IMR-90 (cell line): ENCODE data around the gene WARS2. TPM values are rescaled to one million over a fixed set of nuclear protein-coding genes. Genes with fewer than 3 reads are reported as not detected.

Source experiments
- ATAC-seq: fragments of 200-7000 bp; cut with Tn5 transposase; 2 replicates; pipeline ENCODE4 v1.9.1; 2020; ENCODE audit warnings: low read depth, mild to moderate bottlenecking, moderate library complexity
- BruUV-seq: library from RNA; stranded (reverse); fragments of 400-500 nt; replicated peaks from 2 replicates; lab custom pipeline; 2021; lab: Mats Ljungman, UMichigan
- CTCF ChIA-PET: fragments of 300-600 bp; formaldehyde crosslinking; extraction: SDS; loops from one replicate; lab custom pipeline; 2021; ENCODE audit warnings: antibody characterized with exemption; lab: Yijun Ruan, JAX
- POLR2A ChIA-PET: fragments of 300-600 bp; sonication (Branson Sonifier 250); formaldehyde crosslinking; loops from one replicate; lab custom pipeline; 2022; ENCODE audit warnings: antibody characterized with exemption; ENCODE audit not compliant: unreplicated experiment; lab: Charles Lee
- DNase-seq: peaks from one replicate; pipeline ENCODE4 v3.0.0; 2013
- H2AFZ ChIP-seq: replicated peaks from 2 replicates; pipeline ENCODE3; 2013; ENCODE audit warnings: low read length, mild to moderate bottlenecking; ENCODE audit not compliant: poor library complexity
- H2AK5ac ChIP-seq: 2 replicates; pipeline ENCODE4 v1.6.1; 2013; ENCODE audit warnings: low read depth, low read length, inconsistent platforms
- H2AK9ac ChIP-seq: replicated peaks from 2 replicates; pipeline ENCODE3; 2013; ENCODE audit warnings: mild to moderate bottlenecking, low read depth, low read length, moderate library complexity; ENCODE audit not compliant: poor library complexity
- H2BK120ac ChIP-seq: 2 replicates; pipeline ENCODE4 v1.6.1; 2013; ENCODE audit warnings: low read depth, low read length, inconsistent platforms
- H2BK15ac ChIP-seq: 3 replicates; pipeline ENCODE4 v1.6.1; 2013; ENCODE audit warnings: low read depth, low read length, inconsistent platforms
- H2BK20ac ChIP-seq: 2 replicates; pipeline ENCODE4 v1.6.1; 2013; ENCODE audit warnings: low read depth, mild to moderate bottlenecking, inconsistent platforms, low read length, moderate library complexity
- H2BK5ac ChIP-seq: 2 replicates; pipeline ENCODE4 v1.6.1; 2013; ENCODE audit warnings: mild to moderate bottlenecking, low read depth, low read length, inconsistent platforms; ENCODE audit not compliant: poor library complexity, severe bottlenecking
- H3K14ac ChIP-seq: replicated peaks from 2 replicates; pipeline ENCODE4 v1.6.1; 2013; ENCODE audit warnings: low read depth, low read length, inconsistent platforms
- H3K18ac ChIP-seq: 2 replicates; pipeline ENCODE4 v1.6.1; 2013; ENCODE audit warnings: low read depth, low read length, control low read depth
- H3K23ac ChIP-seq: 2 replicates; pipeline ENCODE4 v1.6.1; 2013; ENCODE audit warnings: low read depth, low read length, inconsistent platforms
- H3K27ac ChIP-seq: 2 replicates; pipeline ENCODE4 v1.5.1; 2013; ENCODE audit warnings: mild to moderate bottlenecking, control low read depth, low read length; ENCODE audit not compliant: insufficient read depth
- H3K27me3 ChIP-seq: 2 replicates; pipeline ENCODE4 v1.6.1; 2013; ENCODE audit warnings: low read length; ENCODE audit not compliant: control insufficient read depth, insufficient read depth
- H3K36me3 ChIP-seq: 2 replicates; pipeline ENCODE4 v1.6.1; 2013; ENCODE audit warnings: low read length, mixed read lengths; ENCODE audit not compliant: control insufficient read depth, insufficient read depth
- H3K4ac ChIP-seq: 2 replicates; pipeline ENCODE4 v1.6.1; 2013; ENCODE audit warnings: low read depth, low read length, inconsistent platforms
- H3K4me1 ChIP-seq: 2 replicates; pipeline ENCODE4 v1.6.1; 2013; ENCODE audit warnings: low read length, mixed read lengths; ENCODE audit not compliant: control insufficient read depth, insufficient read depth
- H3K4me2 ChIP-seq: 2 replicates; pipeline ENCODE4 v1.6.1; 2013; ENCODE audit warnings: low read depth, mild to moderate bottlenecking, control low read depth, low read length, moderate library complexity
- H3K4me3 ChIP-seq: 2 replicates; pipeline ENCODE4 v1.5.1; 2013; ENCODE audit warnings: low read depth, mild to moderate bottlenecking, control low read depth, low read length, moderate library complexity; ENCODE audit not compliant: insufficient read depth
- H3K56ac ChIP-seq: 2 replicates; pipeline ENCODE4 v1.6.1; 2013; ENCODE audit warnings: low read length, inconsistent platforms; ENCODE audit not compliant: insufficient read depth; ENCODE audit errors: extremely low read depth
- H3K79me1 ChIP-seq, 2 experiments: 2 replicates each; pipeline ENCODE4 v1.6.1; 2013; ENCODE audit warnings: low read length in 2 of 2, inconsistent platforms in 1 of 2, low read depth in 1 of 2
- H3K9ac ChIP-seq: 2 replicates; pipeline ENCODE4 v1.6.1; 2013; ENCODE audit warnings: low read depth, low read length, control low read depth
- H3K9me1 ChIP-seq: 2 replicates; pipeline ENCODE4 v1.6.1; 2013; ENCODE audit warnings: low read length, inconsistent platforms; ENCODE audit not compliant: insufficient read depth
- H3K9me3 ChIP-seq: 2 replicates; pipeline ENCODE4 v1.6.1; 2013; ENCODE audit warnings: low read length; ENCODE audit not compliant: control insufficient read depth, insufficient read depth
- H4K20me1 ChIP-seq: 2 replicates; pipeline ENCODE4 v1.6.1; 2013; ENCODE audit warnings: low read length, inconsistent platforms; ENCODE audit not compliant: insufficient read depth
- H4K5ac ChIP-seq: 2 replicates; pipeline ENCODE4 v1.6.1; 2013; ENCODE audit warnings: mild to moderate bottlenecking, low read depth, low read length, control low read depth
- H4K8ac ChIP-seq, 2 experiments: 2 replicates each; pipeline ENCODE4 v1.6.1; 2013; ENCODE audit warnings: low read depth in 2 of 2, low read length in 2 of 2, control low read depth in 1 of 2, inconsistent platforms in 1 of 2
- H4K91ac ChIP-seq: 2 replicates; pipeline ENCODE4 v1.6.1; 2013; ENCODE audit warnings: low read depth, low read length, inconsistent platforms; ENCODE audit not compliant: insufficient read depth
- BHLHE40 ChIP-seq: fragments of 150-350 bp; IDR thresholded peaks from 2 replicates; pipeline ENCODE4 v1.6.1; 2016; ENCODE audit warnings: mild to moderate bottlenecking, low read depth, low read length
- CEBPB ChIP-seq: IDR thresholded peaks from 2 replicates; pipeline ENCODE4 v1.6.1; 2012; ENCODE audit warnings: low read depth, low read length, improper control_type of control experiment
- CHD1 ChIP-seq: IDR thresholded peaks from 2 replicates; pipeline ENCODE4 v1.6.1; 2012; ENCODE audit warnings: low read depth, low read length, improper control_type of control experiment
- CTCF ChIP-seq: conservative IDR thresholded peaks from 2 replicates; pipeline ENCODE4 v1.5.1; 2012; ENCODE audit warnings: mild to moderate bottlenecking, low read depth, low read length, improper control_type of control experiment
- FOS ChIP-seq: fragments of 150-350 bp; IDR thresholded peaks from 2 replicates; pipeline ENCODE4 v1.6.1; 2016; ENCODE audit warnings: low read depth, low read length
- MAFK ChIP-seq: IDR thresholded peaks from 2 replicates; pipeline ENCODE4 v1.6.1; 2012; ENCODE audit warnings: low read depth, low read length, improper control_type of control experiment
- MAZ ChIP-seq: IDR thresholded peaks from 2 replicates; pipeline ENCODE4 v1.6.1; 2012; ENCODE audit warnings: low read depth, mild to moderate bottlenecking, low read length, improper control_type of control experiment, moderate library complexity, borderline replicate concordance
- MXI1 ChIP-seq: IDR thresholded peaks from 2 replicates; pipeline ENCODE4 v1.6.1; 2012; ENCODE audit warnings: low read depth, mild to moderate bottlenecking, low read length, moderate library complexity, borderline replicate concordance
- NFE2L2 ChIP-seq: fragments of 150-350 bp; IDR thresholded peaks from 2 replicates; pipeline ENCODE4 v1.6.1; 2016; ENCODE audit warnings: low read depth, mild to moderate bottlenecking, low read length
- POLR2A ChIP-seq: IDR thresholded peaks from 2 replicates; pipeline ENCODE4 v1.6.1; 2012; ENCODE audit warnings: mild to moderate bottlenecking, low read depth, low read length
- RAD21 ChIP-seq: IDR thresholded peaks from 2 replicates; pipeline ENCODE4 v1.6.1; 2012; ENCODE audit warnings: low read length, improper control_type of control experiment
- RCOR1 ChIP-seq: IDR thresholded peaks from 2 replicates; pipeline ENCODE4 v1.6.1; 2012; ENCODE audit warnings: mild to moderate bottlenecking, low read length, improper control_type of control experiment; ENCODE audit not compliant: insufficient replicate concordance
- RFX5 ChIP-seq: IDR thresholded peaks from 2 replicates; pipeline ENCODE4 v1.8.0; 2012; ENCODE audit warnings: low read depth, mild to moderate bottlenecking, low read length, moderate library complexity
- SMC3 ChIP-seq: fragments of 150-350 bp; IDR thresholded peaks from 2 replicates; pipeline ENCODE4 v1.6.1; 2016; ENCODE audit warnings: low read depth, mild to moderate bottlenecking, antibody characterized with exemption, low read length, moderate library complexity
- WGBS, 2 experiments: methylation state at CpG; one replicate each; pipeline versions ENCODE4 v1.1.5 to v1.1.7; 2013; ENCODE audit warnings: missing lambda C conversion rate in 2 of 2; ENCODE audit not compliant: insufficient read length in 1 of 2; ENCODE audit errors: extremely low coverage in 2 of 2; 5-methylcytosine and 5-hydroxymethylcytosine counted together
- dilution Hi-C: fragments of 300-500 bp; cut with HindIII; formaldehyde crosslinking; loops from one replicate; pipeline ENCODE4 v1.14.3; 2018; ENCODE audit warnings: low sequenced_read_pairs; ENCODE audit not compliant: unreplicated experiment
- in situ Hi-C: fragments of 300-500 bp; cut with MboI; formaldehyde crosslinking; loops from 3 replicates; pipeline ENCODE4 v1.14.3; 2019; ENCODE audit warnings: low sequenced_read_pairs, inconsistent platforms, mixed read lengths
- intact Hi-C: fragments of 100-400 bp; cut with micrococcal nuclease; formaldehyde crosslinking; loops from 2 replicates; pipeline ENCODE4 v1.10.0; 2022
- polyA plus RNA-seq, 3 experiments: library from polyadenylated mRNA; depleted of rRNA; stranded (reverse); fragments of >200 nt; gene quantifications; 2 replicates each; pipeline ENCODE4 v1.2.3, GENCODE V29; 2012; ENCODE audit warnings: low replicate concordance in 1 of 3
- total RNA-seq: library from RNA; depleted of rRNA; stranded (reverse); fragments of >200 nt; gene quantifications from 2 replicates; pipeline ENCODE4 v1.2.3, GENCODE V29; 2012
- TF ChIP-seq, protein P1 (sequence below): fragments of 150-350 bp; IDR thresholded peaks from 2 replicates; pipeline ENCODE4 v1.6.1; 2016; ENCODE audit warnings: low read depth, mild to moderate bottlenecking, low read length, moderate library complexity, borderline replicate concordance

Gene WARS2
- total and polyA plus RNA-seq, 2 of the 4 experiments (the other 2 are of a cell fraction): 5.7 to 20.3 TPM

GRCh38 chr1:119004129-119004527 lies 136.3 kb downstream of the WARS2 start:
- no peak for DNase-seq
- BruUV-seq: no TSS peak
- H3K4ac ChIP-seq: no peak overlapping the region

More at GRCh38 chr1:119004129-119004527, 136.3 kb downstream of the WARS2 start:
- dilution Hi-C loops (no loop called here), in situ Hi-C loops (no loop called here), intact Hi-C loops (loop anchor here (10.0 kb wide), 1 partner anchor 131 kb away; no protein-coding TSS in a partner anchor)
- Histone ChIP-seq H3K27ac (no peak overlapping the region), H2AK5ac (no peak overlapping the region), H3K9me3 (peaks cover 22% of the 10 kb centered on the region), H3K9ac (no peak overlapping the region), H2AFZ (no peak overlapping the region), H3K9me1 (no peaks in the 10 kb centered on the region), H4K5ac (no peak overlapping the region), H3K4me1 (no peaks in the 10 kb centered on the region; the same call in 1 of the 2 replicates), H4K91ac (no peak overlapping the region), H3K79me1 (no peaks in the 10 kb centered on the region), H2BK120ac (no peak overlapping the region), H2BK5ac (no peak overlapping the region), H4K20me1 (no peaks in the 10 kb centered on the region), H3K36me3 (no peaks in the 10 kb centered on the region), H3K27me3 (peaks cover 95% of the 10 kb centered on the region), H3K18ac (no peak overlapping the region), H2AK9ac (no peak overlapping the region), H2BK15ac (no peak overlapping the region), H3K4me2 (no peak overlapping the region), H3K56ac (no peak overlapping the region), H2BK20ac (no peak overlapping the region), H3K14ac (no peak overlapping the region), H3K23ac (no peak overlapping the region), H3K4me3 (no peak overlapping the region), H4K8ac (no peak overlapping the region)
- ChIA-PET CTCF (no interaction called here), POLR2A (no interaction called here)
- ATAC-seq: no peak
- TF ChIP-seq CHD1: no peak
- no peak for TF ChIP-seq RCOR1
- TF ChIP-seq CEBPB: no peak
- TF ChIP-seq BHLHE40: no peak
- TF ChIP-seq, protein P1, sequence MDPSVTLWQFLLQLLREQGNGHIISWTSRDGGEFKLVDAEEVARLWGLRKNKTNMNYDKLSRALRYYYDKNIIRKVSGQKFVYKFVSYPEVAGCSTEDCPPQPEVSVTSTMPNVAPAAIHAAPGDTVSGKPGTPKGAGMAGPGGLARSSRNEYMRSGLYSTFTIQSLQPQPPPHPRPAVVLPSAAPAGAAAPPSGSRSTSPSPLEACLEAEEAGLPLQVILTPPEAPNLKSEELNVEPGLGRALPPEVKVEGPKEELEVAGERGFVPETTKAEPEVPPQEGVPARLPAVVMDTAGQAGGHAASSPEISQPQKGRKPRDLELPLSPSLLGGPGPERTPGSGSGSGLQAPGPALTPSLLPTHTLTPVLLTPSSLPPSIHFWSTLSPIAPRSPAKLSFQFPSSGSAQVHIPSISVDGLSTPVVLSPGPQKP: no peak
- no peak for TF ChIP-seq RFX5
- no peak for TF ChIP-seq MAZ
- TF ChIP-seq NFE2L2: no peak
- no peak for TF ChIP-seq MAFK
- no peak for TF ChIP-seq MXI1
- no peak for TF ChIP-seq RAD21
- no peak for TF ChIP-seq SMC3
- TF ChIP-seq CTCF: no peak
- no peak for TF ChIP-seq FOS
- no peak for TF ChIP-seq POLR2A
- 20% methylated on average over 1 of the region's 5 CpGs; no CpG with 5 or more reads in 1 of the 2 experiments for WGBS, 2 experiments
